ENCODE measurements around the gene RSPH4A. TPM values are rescaled to one million over a fixed set of nuclear protein-coding genes. Genes with fewer than 3 reads are reported as not detected.
A peak's percentile ranks its signal among the peaks of the same experiment; 100 is the strongest.

Gene RSPH4A
- total RNA-seq = under 1 TPM; 0.48 to 0.68 TPM
- polyA plus RNA-seq = under 1 TPM in 1 of 2 donors, not detected in 1; 0.51 TPM
- long read RNA-seq, donor 1, partial matches to known transcripts = 0 of 1 reads
- long read RNA-seq, donor 1, other reads (novel, unspliced or antisense) = 1 of 1 reads
- long read RNA-seq, donor 2 = 0 reads

DNA sequence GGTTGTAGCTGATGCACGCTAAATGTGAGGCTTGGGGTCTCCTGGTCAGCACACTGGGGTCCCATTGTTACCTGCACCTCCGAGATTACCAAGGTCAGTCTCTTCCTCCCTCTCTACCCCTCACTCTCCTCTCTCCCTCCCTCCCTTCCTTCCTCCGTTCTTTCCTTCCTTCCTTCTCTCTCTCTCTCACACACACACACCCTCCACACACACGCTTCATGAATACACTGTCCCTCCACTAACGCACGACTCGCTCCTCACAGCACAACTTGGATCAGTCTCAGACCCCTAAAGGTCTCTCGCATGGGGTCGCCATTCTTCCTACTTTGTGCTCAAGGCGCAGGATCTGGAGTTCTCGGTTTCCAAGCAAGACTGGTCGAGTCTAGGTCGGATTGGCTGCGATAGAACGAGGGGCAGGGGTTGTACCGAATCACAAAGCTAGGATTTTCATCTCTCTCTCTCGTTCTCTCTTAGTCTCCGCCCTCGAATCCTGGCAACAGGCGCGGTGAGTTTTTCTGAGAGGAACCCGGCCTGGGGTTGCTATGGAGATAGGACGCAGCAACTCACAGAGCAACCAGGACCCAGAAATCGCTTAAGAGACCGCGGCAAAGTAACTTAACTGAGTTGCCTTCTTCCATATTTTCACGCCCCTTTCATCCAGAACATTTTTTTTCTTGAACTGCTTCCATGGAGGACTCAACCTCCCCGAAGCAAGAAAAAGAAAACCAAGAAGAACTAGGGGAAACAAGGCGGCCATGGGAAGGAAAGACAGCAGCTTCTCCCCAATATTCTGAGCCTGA lies at the start of gene RSPH4A:
TSS of gene RSPH4A (plus strand) at position 543 of the 800 bp plus-strand sequence. CDS start at position 688, 145 bp downstream.
- Histone ChIP-seq H3K4me3 (ENCODE audit: low read length in 2 of 2) (peak within 1 kb of the TSS; percentile 47 to 63), H3K27ac (ENCODE audit: low read depth in 1 of 2, low read length in 2 of 2) (no peak within 1 kb of the TSS), H3K27me3 (ENCODE audit: control insufficient read depth in 1 of 2, insufficient read depth in 2 of 2, low read length in 1 of 2) (no peaks in the 10 kb centered on the region), H3K4me1 (ENCODE audit: control insufficient read depth in 1 of 2, insufficient read depth in 2 of 2, low read length in 2 of 2) (no peaks in the 10 kb centered on the region), H3K9me3 (ENCODE audit: control insufficient read depth, low read length) (no peaks in the 10 kb centered on the region), H3K36me3 (ENCODE audit: control insufficient read depth in 1 of 2, insufficient read depth in 2 of 2, low read length in 1 of 2) (no peaks in the 10 kb centered on the region)
- DNase-seq (peak; percentile 95 to 96), ATAC-seq (ENCODE audit: low FRiP score) (peak; percentile 97)
- intact Hi-C loops (cut with DNase I) = loop anchor here in 1 of 2 donors (5.0 kb wide), 1 partner anchor 51 kb away; the partner anchor contains the start of gene ZUP1
- WGBS, 2 donors = 0 to 1% methylated on average over 29 of the region's 29 CpGs

DNA sequence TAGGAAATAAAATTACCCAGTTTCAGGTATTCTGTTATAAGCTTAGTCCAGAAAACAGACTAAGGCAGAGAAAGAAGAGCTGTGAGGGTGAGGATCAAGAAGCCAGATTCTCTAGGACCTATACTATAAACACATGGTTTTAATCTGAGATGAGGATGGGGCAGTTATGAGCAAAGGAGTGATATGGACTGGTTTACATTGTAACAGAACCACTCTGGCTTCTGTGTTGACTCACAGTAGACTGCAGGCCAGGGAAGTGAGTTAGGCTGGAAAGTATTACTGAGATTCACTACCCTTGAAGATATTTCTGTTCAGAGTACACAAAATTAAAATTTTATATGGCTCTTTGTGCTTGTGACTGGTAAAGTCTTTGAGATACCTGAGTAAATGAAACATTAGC lies 48.2 kb upstream of the RSPH4A start:
- H3K4me1 ChIP-seq (ENCODE audit: control insufficient read depth in 1 of 2, insufficient read depth in 2 of 2, low read length in 2 of 2) = peaks cover 0 to 3% of the 10 kb centered on the region in 2 donors
- H3K9me3 ChIP-seq (ENCODE audit: control insufficient read depth, low read length) = no peaks in the 10 kb centered on the region
- H3K27ac ChIP-seq (ENCODE audit: low read depth in 1 of 2, low read length in 2 of 2) = no peak overlapping the region
- intact Hi-C loops (cut with DNase I) = loop anchor here (2.0 to 10.0 kb wide), 2 partner anchors 51 to 283 kb away; no protein-coding TSS in a partner anchor
- no peak for ATAC-seq (ENCODE audit: low FRiP score)
- H3K36me3 ChIP-seq (ENCODE audit: control insufficient read depth in 1 of 2, insufficient read depth in 2 of 2, low read length in 1 of 2) = no peaks in the 10 kb centered on the region
- no peaks in the 10 kb centered on the region for H3K27me3 ChIP-seq (ENCODE audit: control insufficient read depth in 1 of 2, insufficient read depth in 2 of 2, low read length in 1 of 2)
- no peak overlapping the region for H3K4me3 ChIP-seq (ENCODE audit: low read length in 2 of 2)
- no peak for DNase-seq

DNA sequence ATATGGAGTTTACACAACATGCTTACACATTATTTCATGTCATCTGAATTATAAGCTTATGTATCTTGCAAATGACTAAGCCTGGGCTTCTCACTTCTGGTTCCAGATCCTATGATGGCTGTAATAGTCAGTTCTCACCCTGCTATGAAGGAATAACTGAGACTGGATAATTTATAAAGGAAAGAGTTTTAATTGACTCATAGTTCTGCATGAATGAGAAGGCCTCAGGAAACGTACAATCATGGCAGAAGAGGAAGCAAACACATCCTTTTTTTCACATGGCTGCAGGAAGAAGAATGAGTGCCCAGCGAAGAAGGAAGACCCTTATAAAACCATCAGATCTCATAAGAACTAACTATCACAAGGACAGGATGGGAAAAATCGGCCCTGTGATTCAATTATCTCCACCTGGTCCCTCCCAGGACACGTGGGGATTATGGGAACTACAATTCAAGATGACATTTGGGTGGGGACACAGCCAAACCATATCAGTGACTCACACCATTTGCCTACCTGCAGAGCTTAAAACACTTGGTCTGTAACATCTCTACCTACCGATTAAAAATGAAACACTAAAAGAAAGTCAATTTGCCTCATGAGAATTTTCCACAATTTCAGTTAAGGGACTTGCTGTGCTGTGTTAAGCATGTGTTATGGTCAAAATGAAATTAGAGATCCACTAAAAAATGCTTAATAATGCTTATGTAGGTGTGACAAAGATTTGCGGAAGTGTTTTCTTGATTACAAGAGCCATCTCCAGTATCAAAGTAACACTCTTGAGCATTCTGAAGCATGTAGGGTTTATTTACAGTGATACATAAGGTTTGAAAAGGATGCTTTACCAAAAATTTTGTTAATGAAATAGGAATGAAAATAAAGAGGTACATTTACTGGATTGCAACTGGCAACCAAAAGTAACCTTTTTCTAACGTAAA lies 47.2 kb upstream of the RSPH4A start:
- Histone ChIP-seq H3K4me3 (ENCODE audit: low read length in 2 of 2) (no peak overlapping the region), H3K27ac (ENCODE audit: low read depth in 1 of 2, low read length in 2 of 2) (no peak overlapping the region), H3K27me3 (ENCODE audit: control insufficient read depth in 1 of 2, insufficient read depth in 2 of 2, low read length in 1 of 2) (no peaks in the 10 kb centered on the region), H3K4me1 (ENCODE audit: control insufficient read depth in 1 of 2, insufficient read depth in 2 of 2, low read length in 2 of 2) (peaks cover 0 to 3% of the 10 kb centered on the region in 2 donors), H3K9me3 (ENCODE audit: control insufficient read depth, low read length) (no peaks in the 10 kb centered on the region), H3K36me3 (ENCODE audit: control insufficient read depth in 1 of 2, insufficient read depth in 2 of 2, low read length in 1 of 2) (no peaks in the 10 kb centered on the region)
- WGBS, 2 donors = 71 to 72% methylated on average over 7 of the region's 7 CpGs
- DNase-seq (no peak), ATAC-seq (ENCODE audit: low FRiP score) (no peak)
- intact Hi-C loops (cut with DNase I) = loop anchor here (2.0 to 10.0 kb wide), 2 partner anchors 50 to 284 kb away; no protein-coding TSS in a partner anchor

DNA sequence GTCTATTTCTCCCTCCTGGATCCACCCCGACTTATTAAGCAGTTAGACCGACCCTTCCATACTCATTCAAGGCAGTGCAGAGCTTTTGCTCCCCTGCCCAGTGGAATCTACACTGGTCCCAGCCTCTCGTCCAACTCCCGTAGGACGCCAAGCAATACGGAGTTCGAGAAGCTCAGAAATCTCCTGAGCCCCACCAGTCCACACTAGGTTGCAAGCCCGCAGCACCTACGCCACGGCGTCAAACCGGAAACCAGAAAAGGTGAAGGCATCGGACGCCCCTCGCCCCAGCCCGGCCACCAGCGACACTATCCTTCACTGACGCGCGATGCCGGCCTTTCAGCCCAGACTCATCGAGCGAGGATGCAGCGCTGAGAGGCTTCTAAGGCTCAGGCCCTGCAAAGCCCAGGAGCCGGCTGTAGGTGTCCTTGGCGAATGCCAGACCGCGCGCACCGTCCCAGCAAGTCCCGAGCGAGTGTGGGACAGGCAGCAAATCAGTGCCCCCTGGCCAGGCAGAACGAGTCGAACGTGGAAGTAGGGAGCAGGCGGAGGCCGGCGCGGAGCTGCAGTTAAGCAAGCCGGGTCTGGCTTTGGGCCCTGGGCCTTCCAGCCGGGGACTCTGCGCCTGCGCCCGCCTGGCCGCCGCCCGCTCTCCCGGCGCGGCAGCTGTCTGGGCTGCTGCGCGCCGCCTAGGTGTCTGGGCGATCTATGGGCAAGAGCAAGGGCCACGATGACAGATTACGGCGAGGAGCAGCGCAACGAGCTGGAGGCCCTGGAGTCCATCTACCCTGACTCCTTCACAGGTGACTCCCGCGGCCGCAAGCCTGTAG lies 45.2 kb upstream of the RSPH4A start, which contains the start of gene RWDD1:
TSS of gene RWDD1 (plus strand) at position 649 of the 827 bp plus-strand sequence. CDS start at position 728, 79 bp downstream.
- Histone ChIP-seq H3K4me1 (ENCODE audit: control insufficient read depth in 1 of 2, insufficient read depth in 2 of 2, low read length in 2 of 2) (peaks cover 0 to 3% of the 10 kb centered on the region in 2 donors), H3K4me3 (ENCODE audit: low read length in 2 of 2) (peak within 1 kb of the TSS; percentile 39 to 90), H3K36me3 (ENCODE audit: control insufficient read depth in 1 of 2, insufficient read depth in 2 of 2, low read length in 1 of 2) (no peaks in the 10 kb centered on the region), H3K9me3 (ENCODE audit: control insufficient read depth, low read length) (no peaks in the 10 kb centered on the region), H3K27me3 (ENCODE audit: control insufficient read depth in 1 of 2, insufficient read depth in 2 of 2, low read length in 1 of 2) (no peaks in the 10 kb centered on the region), H3K27ac (ENCODE audit: low read depth in 1 of 2, low read length in 2 of 2) (peak within 1 kb of the TSS; percentile 49 to 79)
- ATAC-seq (ENCODE audit: low FRiP score) (peak; percentile 100), DNase-seq (peak; percentile 99 to 100)
- intact Hi-C loops (cut with DNase I) = no loop called here
- WGBS, 2 donors = 0% methylated on average over 62 of the region's 62 CpGs

DNA sequence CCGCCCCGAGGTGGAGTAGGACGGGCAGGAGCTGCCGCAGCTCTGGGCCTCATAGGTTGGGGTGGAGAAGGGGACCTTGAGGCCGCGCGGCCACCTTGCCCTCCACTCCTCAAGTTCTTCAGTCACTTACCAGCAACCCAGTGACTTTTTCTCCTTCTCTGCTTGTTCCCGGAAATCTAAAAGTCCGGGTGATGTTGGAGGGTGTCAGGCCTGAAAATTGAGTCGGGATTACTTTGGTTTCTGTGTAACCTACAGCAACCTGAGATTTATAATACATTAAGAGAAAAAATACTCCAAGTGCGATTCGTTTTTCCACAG lies 44.6 kb upstream of the RSPH4A start:
- Histone ChIP-seq H3K9me3 (ENCODE audit: control insufficient read depth, low read length) (no peaks in the 10 kb centered on the region), H3K27ac (ENCODE audit: low read depth in 1 of 2, low read length in 2 of 2) (peak overlapping the region; percentile 49 to 79), H3K4me1 (ENCODE audit: control insufficient read depth in 1 of 2, insufficient read depth in 2 of 2, low read length in 2 of 2) (peaks cover 0 to 3% of the 10 kb centered on the region in 2 donors), H3K27me3 (ENCODE audit: control insufficient read depth in 1 of 2, insufficient read depth in 2 of 2, low read length in 1 of 2) (no peaks in the 10 kb centered on the region), H3K36me3 (ENCODE audit: control insufficient read depth in 1 of 2, insufficient read depth in 2 of 2, low read length in 1 of 2) (no peaks in the 10 kb centered on the region), H3K4me3 (ENCODE audit: low read length in 2 of 2) (peak overlapping the region; percentile 39 to 80)
- 0% methylated on average over 12 of the region's 12 CpGs for WGBS, 2 donors
- intact Hi-C loops (cut with DNase I) = no loop called here
- DNase-seq (no peak), ATAC-seq (ENCODE audit: low FRiP score) (peak; percentile 71)

DNA sequence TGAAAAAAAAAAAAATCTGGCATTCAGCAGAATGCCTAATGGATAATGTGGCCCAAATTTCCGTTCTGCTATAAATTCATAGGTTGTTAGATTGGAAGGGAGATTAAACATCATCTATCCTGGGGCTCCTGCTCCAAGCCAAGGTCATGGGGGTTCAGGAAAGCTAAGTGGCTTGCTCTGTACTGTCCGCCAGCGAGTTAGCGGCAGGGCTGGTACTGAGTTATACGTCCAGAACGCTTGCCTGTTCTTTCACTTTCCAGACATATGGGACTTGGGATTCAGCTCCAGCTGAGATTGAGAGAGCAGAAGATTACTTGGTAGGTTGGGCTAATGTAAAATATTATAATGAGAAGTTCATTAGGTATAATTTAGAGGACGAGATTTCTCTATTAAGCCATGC lies 44.1 kb upstream of the RSPH4A start:
- Histone ChIP-seq H3K27ac (ENCODE audit: low read depth in 1 of 2, low read length in 2 of 2) (peak overlapping the region in 1 of 2 donors; percentile 45), H3K4me3 (ENCODE audit: low read length in 2 of 2) (peak overlapping the region; percentile 39 to 80), H3K36me3 (ENCODE audit: control insufficient read depth in 1 of 2, insufficient read depth in 2 of 2, low read length in 1 of 2) (no peaks in the 10 kb centered on the region), H3K27me3 (ENCODE audit: control insufficient read depth in 1 of 2, insufficient read depth in 2 of 2, low read length in 1 of 2) (no peaks in the 10 kb centered on the region), H3K9me3 (ENCODE audit: control insufficient read depth, low read length) (no peaks in the 10 kb centered on the region), H3K4me1 (ENCODE audit: control insufficient read depth in 1 of 2, insufficient read depth in 2 of 2, low read length in 2 of 2) (peaks cover 0 to 3% of the 10 kb centered on the region in 2 donors)
- ATAC-seq (ENCODE audit: low FRiP score) (no peak), DNase-seq (no peak)
- 2 to 4% methylated on average over 7 of the region's 7 CpGs for WGBS, 2 donors
- intact Hi-C loops (cut with DNase I) = no loop called here

DNA sequence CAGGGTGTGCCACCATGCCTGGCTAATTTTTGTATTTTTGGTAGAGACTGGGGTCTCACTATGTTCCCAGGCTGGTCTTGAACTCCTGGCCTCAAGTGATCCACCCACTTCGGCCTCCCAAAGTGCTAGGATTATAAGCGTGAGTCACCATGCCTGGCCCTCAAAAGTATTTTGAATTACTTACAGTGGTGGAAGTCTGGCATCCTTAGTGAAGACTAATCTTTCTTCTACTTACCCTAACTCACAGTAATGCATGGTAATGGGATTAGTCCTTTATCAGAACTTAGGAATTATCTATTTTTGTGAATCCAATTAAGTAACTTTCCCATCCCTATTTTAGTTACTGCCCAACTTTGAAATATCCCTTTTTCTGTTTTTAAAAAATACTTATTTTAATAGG lies 41.1 kb upstream of the RSPH4A start:
- peaks cover 1 to 3% of the 10 kb centered on the region in 2 donors for H3K4me1 ChIP-seq (ENCODE audit: control insufficient read depth in 1 of 2, insufficient read depth in 2 of 2, low read length in 2 of 2)
- no peak for ATAC-seq (ENCODE audit: low FRiP score)

DNA sequence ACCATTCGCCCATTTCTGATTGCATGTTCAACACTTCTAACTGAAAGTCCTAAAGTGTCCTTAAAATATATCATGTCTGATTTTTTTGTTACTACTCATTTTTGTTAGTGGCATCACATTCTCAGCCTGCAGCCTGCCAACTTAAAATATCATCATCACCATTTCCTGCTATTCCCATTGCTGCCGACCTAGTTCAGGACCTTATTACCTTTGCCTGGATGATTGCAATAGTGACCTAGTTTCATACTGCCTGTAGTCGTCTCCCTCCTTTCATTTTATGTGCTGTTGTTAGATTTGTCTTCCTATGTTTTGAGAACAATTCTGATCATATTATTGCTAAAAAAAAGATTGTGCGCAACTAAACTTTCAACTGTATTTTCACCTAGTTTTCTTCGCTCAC lies 38.8 kb upstream of the RSPH4A start:
- no peak for ATAC-seq (ENCODE audit: low FRiP score)

More for the DNA sequence above, 41.1 kb upstream of the RSPH4A start:
- Histone ChIP-seq H3K27me3 (ENCODE audit: control insufficient read depth in 1 of 2, insufficient read depth in 2 of 2, low read length in 1 of 2) (no peaks in the 10 kb centered on the region), H3K27ac (ENCODE audit: low read depth in 1 of 2, low read length in 2 of 2) (no peak overlapping the region), H3K36me3 (ENCODE audit: control insufficient read depth in 1 of 2, insufficient read depth in 2 of 2, low read length in 1 of 2) (no peaks in the 10 kb centered on the region), H3K9me3 (ENCODE audit: control insufficient read depth, low read length) (no peaks in the 10 kb centered on the region), H3K4me3 (ENCODE audit: low read length in 2 of 2) (no peak overlapping the region)
- DNase-seq = no peak
- intact Hi-C loops (cut with DNase I) = no loop called here
- 84 to 88% methylated on average over 2 of the region's 2 CpGs for WGBS, 2 donors

More for the DNA sequence above, 38.8 kb upstream of the RSPH4A start:
- no peak for DNase-seq
- H3K9me3 ChIP-seq (ENCODE audit: control insufficient read depth, low read length) = no peaks in the 10 kb centered on the region
- H3K4me1 ChIP-seq (ENCODE audit: control insufficient read depth in 1 of 2, insufficient read depth in 2 of 2, low read length in 2 of 2) = peaks cover 1 to 3% of the 10 kb centered on the region in 2 donors
- 71 to 74% methylated on average over 5 of the region's 5 CpGs for WGBS, 2 donors
- no peak overlapping the region for H3K4me3 ChIP-seq (ENCODE audit: low read length in 2 of 2)
- intact Hi-C loops (cut with DNase I) = no loop called here
- H3K27ac ChIP-seq (ENCODE audit: low read depth in 1 of 2, low read length in 2 of 2) = no peak overlapping the region
- H3K36me3 ChIP-seq (ENCODE audit: control insufficient read depth in 1 of 2, insufficient read depth in 2 of 2, low read length in 1 of 2) = no peaks in the 10 kb centered on the region
- H3K27me3 ChIP-seq (ENCODE audit: control insufficient read depth in 1 of 2, insufficient read depth in 2 of 2, low read length in 1 of 2) = no peaks in the 10 kb centered on the region
